Astrocyte of the hippocampus (primary cell): ENCODE measurements around the gene SPSB2.
"Not testable (repeated sequence)": the region's sequence is repeated elsewhere in the genome, so short reads cannot be mapped to it uniquely, and the experiment has no call there.

ENCODE experiments used
- DNase-seq: peaks from one replicate; pipeline ENCODE4 v3.0.0; 2011; ENCODE audit warnings: low read depth, low spot score

SPSB2 gene

GRCh38 chr12:6873094-6874014 is at the start of gene SPSB2:
Gene SPSB2 (minus strand): TSS chr12:6873303. CDS start chr12:6872901, 402 bp downstream.
- DNase-seq: peak; percentile 99

- no peak for DNase-seq
Observed at GRCh38 chr12:6921996-6922946, 49.2 kb upstream of the SPSB2 start.

- no peak for DNase-seq
Observed at GRCh38 chr12:6921539-6921938, 48.4 kb upstream of the SPSB2 start.

GRCh38 chr12:6919588-6919987 is 46.5 kb upstream of the SPSB2 start:
- DNase-seq: no peak

- DNase-seq: peak; percentile 68
Observed at GRCh38 chr12:6917491-6918231, 44.6 kb upstream of the SPSB2 start.

- DNase-seq: no peak
Observed at GRCh38 chr12:6916426-6917200, 43.5 kb upstream of the SPSB2 start.

GRCh38 chr12:6915789-6916285 is 42.7 kb upstream of the SPSB2 start:
- no peak for DNase-seq

GRCh38 chr12:6914947-6915788 is 42.1 kb upstream of the SPSB2 start:
- DNase-seq: no peak

GRCh38 chr12:6914246-6914946 is 41.3 kb upstream of the SPSB2 start, which contains the start of gene ENO2:
Gene ENO2 (plus strand): TSS chr12:6914580. CDS start chr12:6915833, 1,253 bp downstream.
- DNase-seq: peak; percentile 82

- DNase-seq: no peak
Observed at GRCh38 chr12:6912164-6912935, 39.2 kb upstream of the SPSB2 start.

GRCh38 chr12:6909421-6910145 is 36.5 kb upstream of the SPSB2 start:
- no peak for DNase-seq

GRCh38 chr12:6908141-6908540 is 35.0 kb upstream of the SPSB2 start:
- not testable (repeated sequence) for DNase-seq

- no peak for DNase-seq
Observed at GRCh38 chr12:6905414-6906040, 32.4 kb upstream of the SPSB2 start.

- DNase-seq: peak; percentile 98
Observed at GRCh38 chr12:6904280-6905276, 31.5 kb upstream of the SPSB2 start, which contains the start of gene LRRC23. Gene LRRC23 (plus strand): TSS chr12:6904822. CDS start chr12:6905634, 812 bp downstream.

- no peak for DNase-seq
Observed at GRCh38 chr12:6903722-6904121, 30.6 kb upstream of the SPSB2 start.

GRCh38 chr12:6902448-6902847 is 29.3 kb upstream of the SPSB2 start:
- DNase-seq: no peak
